SHP77 (cell line): ENCODE data around the gene BCOR.

Source experiments
- DNase-seq, 2 experiments: peaks; one replicate each; lab custom pipeline; 2025; lab: John Stamatoyannopoulos, UW

Gene BCOR

GRCh38 chrX:40003428-40004245, 94.1 kb downstream of the BCOR start:
- DNase-seq, result no peak

DNA sequence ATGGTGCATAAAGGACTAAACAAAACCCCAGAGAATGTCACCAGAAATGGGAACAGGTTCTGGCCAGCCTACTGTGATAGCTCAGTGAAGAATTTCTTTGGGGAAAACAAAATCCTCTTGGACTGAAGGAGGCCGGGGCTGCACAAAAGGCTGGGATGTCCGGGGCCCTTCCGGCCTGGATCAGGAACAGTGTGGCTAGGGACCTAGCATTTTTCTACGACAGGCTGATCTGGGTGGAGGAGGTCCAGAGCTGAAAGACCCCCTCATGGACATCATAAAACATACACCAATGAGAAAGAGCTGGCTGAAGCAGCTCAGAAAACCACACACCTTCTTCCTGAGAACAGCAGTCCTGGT, 94.7 kb downstream of the BCOR start:
- no peak for DNase-seq
